Measurements from ENCODE around the gene CATSPERD.

Gene CATSPERD

DNA sequence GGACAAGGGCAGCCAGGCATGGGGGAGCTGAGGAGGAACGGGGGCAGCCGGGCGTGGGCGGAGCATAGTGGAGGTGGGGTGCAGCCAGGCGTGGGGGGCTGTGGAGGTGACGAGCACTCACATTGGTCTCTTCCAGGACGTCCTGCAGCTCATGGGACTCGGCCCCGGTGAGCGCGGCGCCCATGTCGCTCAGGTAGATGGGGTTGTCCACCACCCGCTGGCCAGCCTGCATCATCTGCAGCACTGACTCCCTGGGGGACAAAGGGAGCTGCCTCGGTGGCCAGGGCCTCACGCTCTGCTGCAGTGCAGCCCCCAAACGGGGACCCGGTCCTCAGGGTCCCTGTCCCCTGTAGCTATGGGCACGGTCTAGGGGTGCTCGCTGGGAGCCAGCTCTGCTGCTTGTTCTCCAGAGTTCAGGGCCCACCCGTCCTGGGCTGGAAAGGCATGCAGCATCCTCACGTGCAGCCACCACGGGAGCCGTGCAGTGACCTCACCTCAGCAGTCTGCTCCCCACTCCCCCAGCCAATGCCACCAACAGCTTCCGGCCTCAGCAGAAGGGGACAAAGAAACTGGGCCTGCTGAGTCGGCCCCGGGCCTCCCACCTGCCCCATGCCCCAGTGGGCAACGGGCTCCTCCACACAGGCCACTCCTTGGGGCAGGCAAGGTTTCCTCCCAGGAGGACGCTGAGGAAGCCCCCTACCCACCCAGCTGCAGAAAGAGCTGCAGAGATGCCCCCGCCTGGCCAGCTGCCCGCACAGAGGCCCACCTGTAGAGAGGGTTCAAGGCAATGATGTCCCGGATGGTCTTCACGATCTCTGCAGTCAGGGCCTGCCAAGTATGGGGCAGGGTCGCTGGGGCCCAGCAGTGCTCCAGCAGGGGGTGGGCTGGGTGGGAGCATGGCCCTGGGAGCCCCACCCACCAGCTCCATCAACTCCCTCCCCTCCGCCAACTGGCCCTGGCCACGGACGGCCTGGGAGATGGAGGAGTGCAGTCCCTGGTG is 12.6 kb upstream of the CATSPERD start:
- no peak overlapping the region for H3K27ac ChIP-seq
- no peak for TF ChIP-seq CTCF (conservative IDR thresholded peaks at IDR 0.05)

GRCh38 chr19:5711025-5711424 is 9.4 kb upstream of the CATSPERD start:
- no peak overlapping the region for H3K27ac ChIP-seq
- no peak for TF ChIP-seq CTCF (conservative IDR thresholded peaks at IDR 0.05)

GRCh38 chr19:5711713-5712161 is 8.7 kb upstream of the CATSPERD start:
- no peak overlapping the region for H3K27ac ChIP-seq
- no peak for TF ChIP-seq CTCF (conservative IDR thresholded peaks at IDR 0.05)

DNA sequence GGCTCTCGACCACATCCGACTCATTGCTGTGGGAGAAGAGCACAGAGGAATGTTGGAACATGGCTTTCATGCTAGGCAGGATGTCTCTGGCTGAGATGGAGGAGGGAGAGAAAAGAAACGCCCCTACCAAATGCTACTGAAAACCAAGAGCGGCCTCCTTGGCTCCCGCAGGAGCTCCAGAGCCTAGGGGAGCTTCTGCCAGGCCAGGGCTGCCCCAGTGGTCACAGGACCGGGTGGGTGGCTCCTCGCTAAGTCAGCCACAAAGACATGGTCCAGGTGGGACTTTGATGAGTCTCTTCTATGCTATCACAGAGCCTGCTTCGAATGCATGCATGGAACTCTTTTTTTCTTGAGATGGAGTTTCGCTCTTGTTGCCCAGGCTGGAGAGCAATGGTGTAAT is 7.2 kb upstream of the CATSPERD start:
- H3K27ac ChIP-seq: no peak overlapping the region
- TF ChIP-seq CTCF (conservative IDR thresholded peaks at IDR 0.05): no peak

DNA sequence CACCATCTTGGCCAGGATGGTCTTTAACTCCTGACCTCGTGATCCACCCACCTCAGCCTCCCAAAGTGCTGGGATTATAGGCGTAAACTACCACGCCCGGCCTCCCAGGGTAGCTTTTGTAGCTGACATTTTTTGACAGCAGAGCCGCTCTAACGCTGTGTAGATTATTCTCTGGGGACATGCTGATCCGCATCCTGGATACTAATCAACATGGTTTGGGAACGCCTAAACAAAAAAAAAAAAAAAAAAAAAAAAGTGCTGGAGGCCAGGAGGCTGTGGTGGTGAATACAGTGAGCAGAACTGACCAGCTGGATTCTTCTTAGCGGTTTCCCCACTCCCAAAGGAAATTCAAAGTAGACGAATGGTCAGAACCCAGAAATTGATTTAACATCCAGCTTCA is 5.6 kb upstream of the CATSPERD start:
- no peak overlapping the region for H3K27ac ChIP-seq
- no peak for TF ChIP-seq CTCF (conservative IDR thresholded peaks at IDR 0.05)

GRCh38 chr19:5717215-5717935 is 3.1 kb upstream of the CATSPERD start:
- no peak for TF ChIP-seq CTCF (conservative IDR thresholded peaks at IDR 0.05)
- H3K27ac ChIP-seq: no peak overlapping the region

- no peak for TF ChIP-seq CTCF (conservative IDR thresholded peaks at IDR 0.05)
- H3K27ac ChIP-seq: peak overlapping the region; percentile 87
Measured at GRCh38 chr19:5718037-5718578, 2.3 kb upstream of the CATSPERD start.

Data from VCaP (cell line).